ENCODE data around the gene TEX29.

- TF ChIP-seq POLR2A (IDR thresholded peaks at IDR 0.05) (no peak), CTCF (IDR thresholded peaks at IDR 0.05 in 4 of 5, conservative IDR thresholded peaks at IDR 0.05 in 1 of 5) (no peak)
These were observed 38.0 kb upstream of the TEX29 start for GRCh38 chr13:111282425-111282824.

All from gastrocnemius medialis (tissue), 4 donors.